ENCODE results near the gene CRB2. TPM values are rescaled to one million over a fixed set of nuclear protein-coding genes. Genes with fewer than 3 reads are reported as not detected.

CRB2 gene
- total and polyA plus RNA-seq, 2 experiments from 2014 or later, result 8.3 to 91.7 TPM

GRCh38 chr9:123399803-123400378 lies 43.9 kb downstream of the CRB2 start:
- peak in 1 of 2 donors; percentile 13 for DNase-seq (ENCODE audit: low read depth in 1 of 2, low spot score in 1 of 2)
- H3K9me3 ChIP-seq (ENCODE audit: low read depth), result no peaks in the 10 kb centered on the region
- H3K27ac ChIP-seq, result no peak overlapping the region
- H3K27me3 ChIP-seq, result no peaks in the 10 kb centered on the region
- peaks cover 3% of the 10 kb centered on the region for H3K4me1 ChIP-seq (ENCODE audit: low read depth)
- no peak overlapping the region for H3K4me3 ChIP-seq
- peak; percentile 64 for TF ChIP-seq CTCF (IDR thresholded peaks at IDR 0.05; ENCODE audit: low read depth, low read length)
- no peaks in the 10 kb centered on the region for H3K36me3 ChIP-seq

DNA sequence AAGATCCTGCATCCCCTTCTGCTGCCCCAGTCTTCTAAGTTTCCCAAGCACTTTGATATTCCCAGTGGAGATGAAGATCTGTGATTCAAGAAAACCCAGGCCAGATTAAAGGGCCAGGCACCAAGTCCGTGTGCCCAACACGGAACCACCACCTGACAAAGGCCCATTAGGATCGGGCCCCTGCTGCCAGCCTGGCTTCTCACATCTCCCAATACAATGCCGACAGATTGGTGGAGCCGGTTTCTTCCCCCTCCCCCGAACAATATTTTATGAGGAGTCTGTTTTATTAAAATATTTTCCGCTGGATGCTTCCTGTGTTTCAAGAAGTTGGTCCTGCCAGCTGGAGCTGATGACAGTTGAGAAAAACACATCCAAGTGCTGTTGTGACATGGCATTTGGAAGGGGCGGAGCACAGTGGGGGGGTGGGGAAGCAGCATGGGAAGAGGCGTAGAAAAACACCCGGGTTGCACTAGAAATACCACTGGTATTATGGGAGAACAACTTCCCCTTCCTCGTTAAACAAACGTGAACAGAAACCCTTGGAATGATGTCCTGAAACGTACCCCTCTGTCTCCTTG lies 45.0 kb downstream of the CRB2 start:
- Histone ChIP-seq H3K36me3 (no peaks in the 10 kb centered on the region), H3K27ac (no peak overlapping the region), H3K27me3 (no peaks in the 10 kb centered on the region), H3K4me3 (no peak overlapping the region), H3K4me1 (ENCODE audit: low read depth) (no peaks in the 10 kb centered on the region), H3K9me3 (ENCODE audit: low read depth) (no peaks in the 10 kb centered on the region)
- DNase-seq (ENCODE audit: low read depth in 1 of 2, low spot score in 1 of 2), result no peak
- no peak for TF ChIP-seq CTCF (IDR thresholded peaks at IDR 0.05; ENCODE audit: low read depth, low read length)

- Histone ChIP-seq H3K9me3 (ENCODE audit: low read depth) (no peaks in the 10 kb centered on the region), H3K27ac (no peak overlapping the region)
- DNase-seq (ENCODE audit: low read depth in 1 of 2, low spot score in 1 of 2), result peak; percentile 67 to 70
Observed at GRCh38 chr9:123401879-123402513, 46.0 kb downstream of the CRB2 start.

GRCh38 chr9:123402981-123403509 lies 47.0 kb downstream of the CRB2 start:
- DNase-seq (ENCODE audit: low read depth in 1 of 2, low spot score in 1 of 2), result no peak
- Histone ChIP-seq H3K4me3 (no peak overlapping the region), H3K4me1 (ENCODE audit: low read depth) (peaks cover 4% of the 10 kb centered on the region), H3K27ac (no peak overlapping the region), H3K27me3 (no peaks in the 10 kb centered on the region), H3K36me3 (no peaks in the 10 kb centered on the region), H3K9me3 (ENCODE audit: low read depth) (no peaks in the 10 kb centered on the region)
- TF ChIP-seq CTCF (IDR thresholded peaks at IDR 0.05; ENCODE audit: low read depth, low read length), result no peak

More at GRCh38 chr9:123401879-123402513, 46.0 kb downstream of the CRB2 start:
- Histone ChIP-seq H3K36me3 (no peaks in the 10 kb centered on the region), H3K27me3 (no peaks in the 10 kb centered on the region), H3K4me3 (no peak overlapping the region), H3K4me1 (ENCODE audit: low read depth) (peaks cover 4% of the 10 kb centered on the region)
- peak; percentile 88 for TF ChIP-seq CTCF (IDR thresholded peaks at IDR 0.05; ENCODE audit: low read depth, low read length)

- no peak overlapping the region for H3K4me3 ChIP-seq
- no peaks in the 10 kb centered on the region for H3K36me3 ChIP-seq
- TF ChIP-seq CTCF (IDR thresholded peaks at IDR 0.05; ENCODE audit: low read depth, low read length), result no peak
- DNase-seq (ENCODE audit: low read depth in 1 of 2, low spot score in 1 of 2), result no peak
- H3K27ac ChIP-seq, result no peak overlapping the region
- H3K9me3 ChIP-seq (ENCODE audit: low read depth), result no peaks in the 10 kb centered on the region
- peaks cover 4% of the 10 kb centered on the region for H3K4me1 ChIP-seq (ENCODE audit: low read depth)
- no peaks in the 10 kb centered on the region for H3K27me3 ChIP-seq
Observed at GRCh38 chr9:123406016-123406415, 50.0 kb downstream of the CRB2 start.
